Measurements from ENCODE around the gene ZNF581. TPM values are rescaled to one million over a fixed set of nuclear protein-coding genes. Genes with fewer than 3 reads are reported as not detected.

The ZNF581 gene
- total RNA-seq, 4 donors from 2014 or later: 9.9 to 17.3 (median 13.7) TPM

- in situ Hi-C loops (cut with MboI; ENCODE audit: low sequenced_read_pairs in 4 of 4): no loop called here
- ATAC-seq: no peak
- no peak for DNase-seq
Measured at GRCh38 chr19:55670280-55671053, 27.0 kb downstream of the ZNF581 start.

GRCh38 chr19:55671054-55671378 is 27.6 kb downstream of the ZNF581 start:
- DNase-seq (no peak), ATAC-seq (no peak)
- intact Hi-C loops (cut with DNase I; ENCODE audit: low total_unique reads) (no loop called here), in situ Hi-C loops (cut with MboI; ENCODE audit: low sequenced_read_pairs in 4 of 4) (no loop called here)
- Histone ChIP-seq H3K4me1 (peaks cover 8 to 13% of the 10 kb centered on the region in 2 donors), H3K27ac (no peak overlapping the region), H3K27me3 (no peaks in the 10 kb centered on the region), H3K9me3 (no peaks in the 10 kb centered on the region), H3K4me3 (no peak overlapping the region), H3K36me3 (peaks cover 0 to 52% of the 10 kb centered on the region in 2 donors)
- TF ChIP-seq POLR2A (IDR thresholded peaks at IDR 0.05) (no peak), CTCF (IDR thresholded peaks at IDR 0.05 in 4 of 5, conservative IDR thresholded peaks at IDR 0.05 in 1 of 5) (no peak)

More at GRCh38 chr19:55670280-55671053, 27.0 kb downstream of the ZNF581 start:
- Histone ChIP-seq H3K4me3 (no peak overlapping the region), H3K27me3 (no peaks in the 10 kb centered on the region), H3K9me3 (no peaks in the 10 kb centered on the region), H3K36me3 (peaks cover 0 to 57% of the 10 kb centered on the region in 2 donors), H3K27ac (no peak overlapping the region), H3K4me1 (peaks cover 4 to 8% of the 10 kb centered on the region in 2 donors)
- TF ChIP-seq POLR2A (IDR thresholded peaks at IDR 0.05): no peak
- no peak for TF ChIP-seq CTCF (IDR thresholded peaks at IDR 0.05 in 4 of 5, conservative IDR thresholded peaks at IDR 0.05 in 1 of 5)
- intact Hi-C loops (cut with DNase I; ENCODE audit: low total_unique reads): no loop called here

GRCh38 chr19:55672418-55672817 is 29.0 kb downstream of the ZNF581 start:
- Histone ChIP-seq H3K27ac (no peak overlapping the region), H3K4me3 (no peak overlapping the region), H3K36me3 (peaks cover 0 to 39% of the 10 kb centered on the region in 2 donors), H3K9me3 (no peaks in the 10 kb centered on the region), H3K4me1 (peaks cover 22 to 26% of the 10 kb centered on the region in 2 donors), H3K27me3 (no peaks in the 10 kb centered on the region)
- in situ Hi-C loops (cut with MboI; ENCODE audit: low sequenced_read_pairs in 4 of 4): no loop called here
- intact Hi-C loops (cut with DNase I; ENCODE audit: low total_unique reads): no loop called here
- TF ChIP-seq POLR2A (IDR thresholded peaks at IDR 0.05) (no peak), CTCF (IDR thresholded peaks at IDR 0.05 in 4 of 5, conservative IDR thresholded peaks at IDR 0.05 in 1 of 5) (no peak)
- no peak for ATAC-seq
- no peak for DNase-seq

GRCh38 chr19:55673465-55673864 is 30.0 kb downstream of the ZNF581 start:
- H3K4me1 ChIP-seq: peaks cover 27 to 36% of the 10 kb centered on the region in 2 donors
- H3K27me3 ChIP-seq: no peaks in the 10 kb centered on the region
- TF ChIP-seq POLR2A (IDR thresholded peaks at IDR 0.05) (no peak), CTCF (IDR thresholded peaks at IDR 0.05 in 4 of 5, conservative IDR thresholded peaks at IDR 0.05 in 1 of 5) (no peak)
- no peak overlapping the region for H3K27ac ChIP-seq
- in situ Hi-C loops (cut with MboI; ENCODE audit: low sequenced_read_pairs in 4 of 4): no loop called here
- H3K9me3 ChIP-seq: no peaks in the 10 kb centered on the region
- DNase-seq: no peak
- H3K4me3 ChIP-seq: no peak overlapping the region
- intact Hi-C loops (cut with DNase I; ENCODE audit: low total_unique reads): no loop called here
- no peak for ATAC-seq
- peaks cover 0 to 33% of the 10 kb centered on the region in 2 donors for H3K36me3 ChIP-seq

Measured in gastrocnemius medialis (tissue), 4 donors.